Measurements from ENCODE around the gene CACNB2.

DNA sequence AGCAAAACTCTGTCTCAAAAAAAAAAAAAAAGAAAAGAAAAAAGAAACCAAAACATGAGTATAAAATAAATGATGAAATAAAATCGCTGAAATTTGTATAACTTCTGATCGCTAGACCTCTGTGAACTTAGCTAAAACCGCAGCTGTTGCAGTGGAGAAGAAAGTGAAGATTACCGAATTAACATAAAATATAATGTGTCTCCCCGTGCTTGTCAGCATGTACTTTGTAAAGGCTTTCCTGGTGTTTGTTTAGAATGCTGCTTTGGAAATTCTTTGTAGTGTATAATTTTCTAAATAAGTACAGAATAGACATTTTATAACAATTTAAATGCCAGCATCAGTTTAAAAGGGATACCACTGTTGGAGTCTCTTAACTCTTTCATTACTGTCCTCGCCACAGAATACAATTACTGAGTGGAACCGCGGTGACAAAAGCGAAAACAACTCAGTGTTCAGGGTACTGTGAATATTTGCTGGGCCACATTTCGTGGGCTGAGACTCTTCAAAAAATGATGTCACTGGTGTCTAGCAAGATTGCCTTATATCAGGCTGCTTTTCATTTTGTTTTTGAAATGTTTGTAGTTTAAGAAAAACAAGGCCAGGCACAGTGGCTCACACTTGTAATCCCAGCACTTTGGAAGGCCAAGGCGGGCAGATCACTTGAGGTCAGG is 343.4 kb downstream of the CACNB2 start:
- TF ChIP-seq GATA2 (CRISPR knock-in tag; IDR thresholded peaks at IDR 0.05) (no peak), RCOR1 (IDR thresholded peaks at IDR 0.05; ENCODE audit: low read length) (no peak), CTCF (IDR thresholded peaks at IDR 0.05) (no peak), GABPA (IDR thresholded peaks at IDR 0.05; ENCODE audit: low read depth) (no peak), USF1 (IDR thresholded peaks at IDR 0.05; ENCODE audit: borderline replicate concordance, low read depth) (no peak), TAF1 (IDR thresholded peaks at IDR 0.05; ENCODE audit: borderline replicate concordance, low read depth, low read length) (no peak), EZH2phosphoT487 (IDR thresholded peaks at IDR 0.05; ENCODE audit: borderline replicate concordance, low read depth) (no peak), POLR2AphosphoS5 (IDR thresholded peaks at IDR 0.05; ENCODE audit: low read depth, low read length) (no peak)
- TF ChIP-seq, protein P1, sequence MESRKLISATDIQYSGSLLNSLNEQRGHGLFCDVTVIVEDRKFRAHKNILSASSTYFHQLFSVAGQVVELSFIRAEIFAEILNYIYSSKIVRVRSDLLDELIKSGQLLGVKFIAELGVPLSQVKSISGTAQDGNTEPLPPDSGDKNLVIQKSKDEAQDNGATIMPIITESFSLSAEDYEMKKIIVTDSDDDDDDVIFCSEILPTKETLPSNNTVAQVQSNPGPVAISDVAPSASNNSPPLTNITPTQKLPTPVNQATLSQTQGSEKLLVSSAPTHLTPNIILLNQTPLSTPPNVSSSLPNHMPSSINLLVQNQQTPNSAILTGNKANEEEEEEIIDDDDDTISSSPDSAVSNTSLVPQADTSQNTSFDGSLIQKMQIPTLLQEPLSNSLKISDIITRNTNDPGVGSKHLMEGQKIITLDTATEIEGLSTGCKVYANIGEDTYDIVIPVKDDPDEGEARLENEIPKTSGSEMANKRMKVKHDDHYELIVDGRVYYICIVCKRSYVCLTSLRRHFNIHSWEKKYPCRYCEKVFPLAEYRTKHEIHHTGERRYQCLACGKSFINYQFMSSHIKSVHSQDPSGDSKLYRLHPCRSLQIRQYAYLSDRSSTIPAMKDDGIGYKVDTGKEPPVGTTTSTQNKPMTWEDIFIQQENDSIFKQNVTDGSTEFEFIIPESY (IDR thresholded peaks at IDR 0.05; ENCODE audit: borderline replicate concordance, low read depth): no peak
- TF ChIP-seq, protein P2, sequence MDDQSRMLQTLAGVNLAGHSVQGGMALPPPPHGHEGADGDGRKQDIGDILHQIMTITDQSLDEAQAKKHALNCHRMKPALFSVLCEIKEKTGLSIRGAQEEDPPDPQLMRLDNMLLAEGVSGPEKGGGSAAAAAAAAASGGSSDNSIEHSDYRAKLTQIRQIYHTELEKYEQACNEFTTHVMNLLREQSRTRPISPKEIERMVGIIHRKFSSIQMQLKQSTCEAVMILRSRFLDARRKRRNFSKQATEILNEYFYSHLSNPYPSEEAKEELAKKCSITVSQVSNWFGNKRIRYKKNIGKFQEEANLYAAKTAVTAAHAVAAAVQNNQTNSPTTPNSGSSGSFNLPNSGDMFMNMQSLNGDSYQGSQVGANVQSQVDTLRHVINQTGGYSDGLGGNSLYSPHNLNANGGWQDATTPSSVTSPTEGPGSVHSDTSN (IDR thresholded peaks at IDR 0.05): no peak
